Progenitor cell of endocrine pancreas (in vitro differentiated cells): ENCODE data around the gene MYF6. TPM values are rescaled to one million over a fixed set of nuclear protein-coding genes. Genes with fewer than 3 reads are reported as not detected.

Source experiments
- DNase-seq: peaks from one replicate; pipeline ENCODE4 v3.0.0; 2021; ENCODE audit warnings: low spot score; ENCODE audit not compliant: unreplicated experiment
- H3K27ac Mint-ChIP-seq: 2 replicates; pipeline ENCODE4 v1.8.0; 2021; ENCODE audit warnings: mild to moderate bottlenecking, moderate library complexity, mixed read lengths
- H3K27me3 Mint-ChIP-seq: 2 replicates; pipeline ENCODE4 v1.8.0; 2021; ENCODE audit warnings: mixed read lengths
- H3K36me3 Mint-ChIP-seq: 2 replicates; pipeline ENCODE4 v1.8.0; 2022; ENCODE audit warnings: mixed read lengths; ENCODE audit not compliant: insufficient read depth
- H3K4me1 Mint-ChIP-seq: 2 replicates; pipeline ENCODE4 v1.8.0; 2021; ENCODE audit warnings: low read depth, mixed read lengths
- H3K4me3 Mint-ChIP-seq: 2 replicates; pipeline ENCODE4 v1.8.0; 2021; ENCODE audit warnings: low read depth, mild to moderate bottlenecking, moderate library complexity, mixed read lengths
- H3K9me3 Mint-ChIP-seq: 2 replicates; pipeline ENCODE4 v1.8.0; 2021; ENCODE audit warnings: low read depth, mixed read lengths
- total RNA-seq: library from RNA; stranded (reverse); gene quantifications from 2 replicates; pipeline ENCODE4 v1.2.1, GENCODE V29; 2021
- TF ChIP-seq, protein P1 (sequence below): fragments of 200-600 bp; sonication (generic); IDR thresholded peaks from one replicate; pipeline ENCODE4 v1.5.0; 2021; ENCODE audit warnings: antibody characterized with exemption, mild to moderate bottlenecking; ENCODE audit not compliant: unreplicated experiment

Gene MYF6
- total RNA-seq, 1 donor from 2014 or later: not detected

- H3K27me3 Mint-ChIP-seq: peaks cover 35% of the 10 kb centered on the region
- H3K36me3 Mint-ChIP-seq: no peaks in the 10 kb centered on the region
- no peak overlapping the region for H3K4me3 Mint-ChIP-seq
- TF ChIP-seq, protein P1, sequence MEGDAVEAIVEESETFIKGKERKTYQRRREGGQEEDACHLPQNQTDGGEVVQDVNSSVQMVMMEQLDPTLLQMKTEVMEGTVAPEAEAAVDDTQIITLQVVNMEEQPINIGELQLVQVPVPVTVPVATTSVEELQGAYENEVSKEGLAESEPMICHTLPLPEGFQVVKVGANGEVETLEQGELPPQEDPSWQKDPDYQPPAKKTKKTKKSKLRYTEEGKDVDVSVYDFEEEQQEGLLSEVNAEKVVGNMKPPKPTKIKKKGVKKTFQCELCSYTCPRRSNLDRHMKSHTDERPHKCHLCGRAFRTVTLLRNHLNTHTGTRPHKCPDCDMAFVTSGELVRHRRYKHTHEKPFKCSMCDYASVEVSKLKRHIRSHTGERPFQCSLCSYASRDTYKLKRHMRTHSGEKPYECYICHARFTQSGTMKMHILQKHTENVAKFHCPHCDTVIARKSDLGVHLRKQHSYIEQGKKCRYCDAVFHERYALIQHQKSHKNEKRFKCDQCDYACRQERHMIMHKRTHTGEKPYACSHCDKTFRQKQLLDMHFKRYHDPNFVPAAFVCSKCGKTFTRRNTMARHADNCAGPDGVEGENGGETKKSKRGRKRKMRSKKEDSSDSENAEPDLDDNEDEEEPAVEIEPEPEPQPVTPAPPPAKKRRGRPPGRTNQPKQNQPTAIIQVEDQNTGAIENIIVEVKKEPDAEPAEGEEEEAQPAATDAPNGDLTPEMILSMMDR: no peak
- H3K9me3 Mint-ChIP-seq: no peaks in the 10 kb centered on the region
- H3K4me1 Mint-ChIP-seq: peaks cover 3% of the 10 kb centered on the region
- DNase-seq: no peak
- H3K27ac Mint-ChIP-seq: no peak overlapping the region
Observed at GRCh38 chr12:80721326-80721725, 13.9 kb downstream of the MYF6 start.

DNA sequence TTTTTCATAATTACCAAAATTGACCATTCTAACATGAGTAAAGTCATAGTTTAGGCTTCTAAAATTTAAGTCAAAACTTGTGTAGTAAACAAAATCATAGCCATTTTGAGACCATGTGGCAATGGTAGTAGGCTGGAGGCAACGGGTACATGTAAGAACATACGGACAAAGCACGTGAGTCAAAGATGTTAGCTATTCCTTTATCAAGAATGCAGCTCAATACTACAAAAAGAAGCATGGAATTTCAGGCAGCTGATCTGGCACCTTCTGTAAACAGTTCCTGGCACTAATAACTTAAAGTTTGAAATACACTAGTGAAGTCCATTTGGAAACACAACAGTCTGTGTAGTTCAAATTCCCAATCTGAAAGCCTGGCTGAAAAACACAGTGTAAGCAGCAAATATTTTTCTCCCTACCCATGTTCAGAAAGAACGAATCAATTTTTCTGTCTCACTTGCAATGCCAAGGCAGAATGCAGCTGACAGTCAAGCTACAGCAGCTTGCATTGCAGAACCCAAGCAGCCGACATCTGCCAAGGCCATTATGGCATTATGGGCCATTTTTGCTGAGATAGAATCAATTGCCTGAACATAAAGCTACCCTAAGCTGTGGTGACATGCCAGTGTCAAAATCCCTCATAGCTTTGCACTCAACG lies 38.5 kb downstream of the MYF6 start:
- H3K4me3 Mint-ChIP-seq: no peak overlapping the region
- peaks cover under 1% of the 10 kb centered on the region for H3K9me3 Mint-ChIP-seq
- no peaks in the 10 kb centered on the region for H3K4me1 Mint-ChIP-seq
- no peak overlapping the region for H3K27ac Mint-ChIP-seq
- H3K27me3 Mint-ChIP-seq: no peaks in the 10 kb centered on the region
- H3K36me3 Mint-ChIP-seq: no peaks in the 10 kb centered on the region
- no peak for DNase-seq
- TF ChIP-seq, protein P1: no peak

DNA sequence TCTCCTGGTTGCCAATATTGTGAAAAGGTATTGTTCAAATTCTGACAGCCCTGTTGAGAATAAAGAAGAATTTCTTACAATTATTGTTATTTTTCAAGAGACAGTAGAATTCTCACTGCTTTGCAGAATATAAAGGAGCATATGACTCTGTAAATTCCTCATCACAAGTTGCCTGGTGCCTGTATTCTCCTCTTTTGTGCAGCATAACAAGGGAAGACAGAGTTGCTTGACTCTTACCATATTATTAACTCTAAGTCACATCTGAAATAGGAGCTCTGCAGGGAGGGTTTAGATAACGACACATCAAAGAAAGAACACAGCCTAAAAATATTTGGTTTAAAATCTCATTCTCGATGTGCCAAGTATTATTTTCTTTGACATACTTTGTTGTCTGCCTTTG lies 40.4 kb downstream of the MYF6 start:
- DNase-seq: no peak
- no peaks in the 10 kb centered on the region for H3K4me1 Mint-ChIP-seq
- TF ChIP-seq, protein P1: no peak
- H3K27ac Mint-ChIP-seq: no peak overlapping the region
- no peaks in the 10 kb centered on the region for H3K36me3 Mint-ChIP-seq
- H3K9me3 Mint-ChIP-seq: peaks cover 4% of the 10 kb centered on the region
- no peak overlapping the region for H3K4me3 Mint-ChIP-seq
- H3K27me3 Mint-ChIP-seq: no peaks in the 10 kb centered on the region

GRCh38 chr12:80749456-80749855 lies 42.0 kb downstream of the MYF6 start:
- H3K36me3 Mint-ChIP-seq: no peaks in the 10 kb centered on the region
- H3K27me3 Mint-ChIP-seq: no peaks in the 10 kb centered on the region
- no peaks in the 10 kb centered on the region for H3K4me1 Mint-ChIP-seq
- DNase-seq: no peak
- no peak overlapping the region for H3K27ac Mint-ChIP-seq
- TF ChIP-seq, protein P1: no peak
- no peak overlapping the region for H3K4me3 Mint-ChIP-seq
- H3K9me3 Mint-ChIP-seq: peaks cover 4% of the 10 kb centered on the region

GRCh38 chr12:80752464-80752863 lies 45.0 kb downstream of the MYF6 start:
- Mint-ChIP-seq H3K4me3 (no peak overlapping the region), H3K4me1 (no peaks in the 10 kb centered on the region), H3K27me3 (no peaks in the 10 kb centered on the region), H3K9me3 (peaks cover 4% of the 10 kb centered on the region), H3K27ac (no peak overlapping the region), H3K36me3 (no peaks in the 10 kb centered on the region)
- TF ChIP-seq, protein P1: no peak
- DNase-seq: no peak
